SK-N-SH treated with all-trans-retinoic acid at 6 μM for 48 hours (cell line): ENCODE measurements around the gene MRPL12.
A peak's percentile ranks its signal among the peaks of the same experiment; 100 is the strongest.

Source experiments
- ATAC-seq: fragments of 200-7000 bp; cut with Tn5 transposase; 3 replicates; pipeline ENCODE4 v1.9.1; 2020; ENCODE audit warnings: mild to moderate bottlenecking, moderate library complexity
- ARNTL ChIP-seq: fragments of 450-650 bp; formaldehyde crosslinking; IDR thresholded peaks from 2 replicates; pipeline ENCODE4 v1.5.0; 2020; ENCODE audit warnings: low read depth, mild to moderate bottlenecking, moderate library complexity, borderline replicate concordance
- BACH2 ChIP-seq: fragments of 250-450 bp; sonication (Bioruptor Pico); IDR thresholded peaks from 2 replicates; pipeline ENCODE4 v1.9.0; 2021; ENCODE audit warnings: mild to moderate bottlenecking, borderline replicate concordance
- CREB5 ChIP-seq: fragments of 250-450 bp; sonication (Bioruptor Pico); IDR thresholded peaks from 2 replicates; pipeline ENCODE4 v1.5.1; 2020; ENCODE audit warnings: low read depth, mild to moderate bottlenecking, moderate library complexity
- CSDC2 ChIP-seq: fragments of 250-450 bp; sonication (Bioruptor Pico); IDR thresholded peaks from 2 replicates; pipeline ENCODE4 v1.5.0; 2020; ENCODE audit warnings: mild to moderate bottlenecking, moderate library complexity
- ESRRG ChIP-seq: fragments of 250-450 bp; sonication (Bioruptor Pico); IDR thresholded peaks from 2 replicates; pipeline ENCODE4 v1.6.1; 2021; ENCODE audit warnings: mild to moderate bottlenecking
- GLIS3 ChIP-seq: fragments of 250-450 bp; sonication (Bioruptor Pico); IDR thresholded peaks from 2 replicates; pipeline ENCODE4 v1.5.0; 2020; ENCODE audit warnings: mild to moderate bottlenecking, moderate library complexity
- ISL1 ChIP-seq: fragments of 250-450 bp; sonication (Bioruptor Pico); IDR thresholded peaks from 2 replicates; pipeline ENCODE4 v2.1.2; 2022; ENCODE audit warnings: mild to moderate bottlenecking, moderate library complexity
- OSR1 ChIP-seq: fragments of 250-450 bp; sonication (Bioruptor Pico); IDR thresholded peaks from 2 replicates; pipeline ENCODE4 v1.8.0; 2022; ENCODE audit warnings: moderate library complexity, mild to moderate bottlenecking, inconsistent platforms
- PATZ1 ChIP-seq: fragments of 250-450 bp; sonication (Bioruptor Pico); IDR thresholded peaks from 2 replicates; pipeline ENCODE4 v1.8.0; 2020; ENCODE audit warnings: mild to moderate bottlenecking, moderate library complexity, borderline replicate concordance
- PPARA ChIP-seq: fragments of 250-450 bp; sonication (Bioruptor Pico); IDR thresholded peaks from 2 replicates; pipeline ENCODE4 v1.5.0; 2020; ENCODE audit warnings: mild to moderate bottlenecking, borderline replicate concordance
- RARB ChIP-seq: fragments of 250-450 bp; sonication (Bioruptor Pico); IDR thresholded peaks from 2 replicates; pipeline ENCODE4 v1.8.0; 2021; ENCODE audit warnings: mild to moderate bottlenecking, moderate library complexity
- SNAI2 ChIP-seq: fragments of 250-450 bp; sonication (Bioruptor Pico); IDR thresholded peaks from 2 replicates; pipeline ENCODE4 v1.5.0; 2020; ENCODE audit warnings: mild to moderate bottlenecking, moderate library complexity
- TCF4 ChIP-seq: fragments of 250-450 bp; sonication (Bioruptor Pico); IDR thresholded peaks from 2 replicates; pipeline ENCODE4 v1.8.0; 2021; ENCODE audit warnings: mild to moderate bottlenecking, moderate library complexity, borderline replicate concordance
- TOX ChIP-seq: fragments of 250-450 bp; sonication (Bioruptor Pico); IDR thresholded peaks from 2 replicates; pipeline ENCODE4 v1.8.0; 2021; ENCODE audit warnings: mild to moderate bottlenecking, moderate library complexity, borderline replicate concordance
- TSHZ2 ChIP-seq: fragments of 250-450 bp; sonication (Bioruptor Pico); IDR thresholded peaks from 2 replicates; pipeline ENCODE4 v1.5.0; 2020; ENCODE audit warnings: mild to moderate bottlenecking, moderate library complexity
- ZC3H10 ChIP-seq: fragments of 250-450 bp; sonication (Bioruptor Pico); IDR thresholded peaks from 2 replicates; pipeline ENCODE4 v1.5.1; 2021; ENCODE audit warnings: mild to moderate bottlenecking, moderate library complexity
- ZFP3 ChIP-seq: fragments of 250-450 bp; sonication (Bioruptor Pico); IDR thresholded peaks from 2 replicates; pipeline ENCODE4 v1.5.0; 2020; ENCODE audit warnings: mild to moderate bottlenecking, moderate library complexity
- ZFP30 ChIP-seq: fragments of 450-650 bp; formaldehyde crosslinking; IDR thresholded peaks from 2 replicates; pipeline ENCODE4 v1.5.0; 2022; ENCODE audit warnings: mild to moderate bottlenecking, moderate library complexity
- ZNF565 ChIP-seq: fragments of 450-650 bp; formaldehyde crosslinking; conservative IDR thresholded peaks from 2 replicates; pipeline ENCODE4 v1.5.0; 2020; ENCODE audit warnings: low read depth, mild to moderate bottlenecking, moderate library complexity
- ZNF70 ChIP-seq: fragments of 450-650 bp; formaldehyde crosslinking; IDR thresholded peaks from 2 replicates; pipeline ENCODE4 v1.5.0; 2020; ENCODE audit warnings: mild to moderate bottlenecking, moderate library complexity
- ZNF8 ChIP-seq: fragments of 450-650 bp; formaldehyde crosslinking; IDR thresholded peaks from 2 replicates; pipeline ENCODE4 v1.5.0; 2020; ENCODE audit warnings: mild to moderate bottlenecking, moderate library complexity
- TF ChIP-seq, protein P1 (sequence below): fragments of 250-450 bp; sonication (Bioruptor Pico); IDR thresholded peaks from 2 replicates; pipeline ENCODE4 v1.5.1; 2021; ENCODE audit warnings: mild to moderate bottlenecking, moderate library complexity
- TF ChIP-seq, protein P2 (sequence below): fragments of 250-450 bp; sonication (Bioruptor Pico); IDR thresholded peaks from 2 replicates; pipeline ENCODE4 v1.8.0; 2021; ENCODE audit warnings: low read depth, mild to moderate bottlenecking, moderate library complexity, borderline replicate concordance

The MRPL12 gene

DNA sequence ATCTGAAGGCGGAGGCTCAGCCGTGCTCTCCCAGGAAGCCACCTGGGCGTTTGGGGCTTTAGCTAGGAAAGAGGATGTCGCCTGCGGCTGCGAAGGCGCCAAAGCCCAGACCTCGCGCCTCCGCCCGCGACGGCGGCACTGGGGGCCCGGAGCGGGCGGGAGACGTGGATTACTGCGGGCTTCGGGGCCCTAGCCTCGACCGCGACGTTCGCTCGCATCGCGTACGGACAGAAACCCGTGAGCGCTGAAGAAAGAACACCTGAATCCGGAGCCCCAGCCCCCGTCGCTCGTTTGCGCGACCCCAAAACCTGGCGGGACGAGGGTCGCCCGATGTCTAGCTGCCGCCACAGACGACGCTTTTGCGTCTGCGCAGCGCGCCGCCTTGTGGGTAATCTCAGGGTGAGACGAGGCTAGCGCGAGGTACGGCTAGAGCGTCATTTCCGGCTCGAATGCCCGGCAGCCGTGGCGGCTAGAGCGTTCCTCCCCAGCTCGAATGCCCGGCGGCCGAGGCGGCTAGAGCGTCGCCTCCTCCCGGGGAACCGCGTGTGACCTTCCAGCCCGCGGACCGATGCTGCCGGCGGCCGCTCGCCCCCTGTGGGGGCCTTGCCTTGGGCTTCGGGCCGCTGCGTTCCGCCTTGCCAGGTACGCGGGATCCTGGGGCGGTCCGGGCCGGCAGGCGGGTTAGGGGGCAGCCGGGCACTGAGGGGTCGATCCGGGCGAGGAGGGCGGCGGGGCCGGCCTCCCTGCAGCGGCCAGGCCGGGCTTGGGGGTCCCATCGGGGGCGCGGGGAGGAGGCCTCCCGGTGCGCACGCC is at the start of gene MRPL12:
TSS of gene MRPL12 (plus strand) at position 434 of the 813 bp plus-strand sequence. CDS start at position 569, 135 bp downstream.
- no peak for TF ChIP-seq BACH2 (CRISPR knock-in tag)
- TF ChIP-seq ISL1 (CRISPR knock-in tag): no peak
- peak; percentile 19; the same call in 1 of the 2 replicates for TF ChIP-seq ZFP30 (CRISPR knock-in tag)
- TF ChIP-seq PATZ1 (CRISPR knock-in tag): peak; percentile 52; the same call in 1 of the 2 replicates
- TF ChIP-seq PPARA (CRISPR knock-in tag): no peak
- TF ChIP-seq GLIS3 (CRISPR knock-in tag): peak; percentile 16; the same call in 1 of the 2 replicates
- TF ChIP-seq ZNF8 (CRISPR knock-in tag): no peak
- TF ChIP-seq TOX: 0 out of 2 replicates have a peak, but pooled peaks have one; percentile 2
- no peak for TF ChIP-seq TCF4 (CRISPR knock-in tag)
- TF ChIP-seq SNAI2: no peak
- peak; percentile 70; the same call in 1 of the 2 replicates for TF ChIP-seq ZNF565 (CRISPR knock-in tag)
- no peak for TF ChIP-seq ZC3H10 (CRISPR knock-in tag)
- TF ChIP-seq OSR1 (CRISPR knock-in tag): no peak
- TF ChIP-seq, protein P1, sequence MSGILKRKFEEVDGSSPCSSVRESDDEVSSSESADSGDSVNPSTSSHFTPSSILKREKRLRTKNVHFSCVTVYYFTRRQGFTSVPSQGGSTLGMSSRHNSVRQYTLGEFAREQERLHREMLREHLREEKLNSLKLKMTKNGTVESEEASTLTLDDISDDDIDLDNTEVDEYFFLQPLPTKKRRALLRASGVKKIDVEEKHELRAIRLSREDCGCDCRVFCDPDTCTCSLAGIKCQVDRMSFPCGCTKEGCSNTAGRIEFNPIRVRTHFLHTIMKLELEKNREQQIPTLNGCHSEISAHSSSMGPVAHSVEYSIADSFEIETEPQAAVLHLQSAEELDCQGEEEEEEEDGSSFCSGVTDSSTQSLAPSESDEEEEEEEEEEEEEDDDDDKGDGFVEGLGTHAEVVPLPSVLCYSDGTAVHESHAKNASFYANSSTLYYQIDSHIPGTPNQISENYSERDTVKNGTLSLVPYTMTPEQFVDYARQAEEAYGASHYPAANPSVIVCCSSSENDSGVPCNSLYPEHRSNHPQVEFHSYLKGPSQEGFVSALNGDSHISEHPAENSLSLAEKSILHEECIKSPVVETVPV (CRISPR knock-in tag): no peak
- no peak for TF ChIP-seq ARNTL (CRISPR knock-in tag)
- TF ChIP-seq ZNF70 (CRISPR knock-in tag): no peak
- TF ChIP-seq CSDC2: peak; percentile 10; the same call in 1 of the 2 replicates
- no peak for TF ChIP-seq RARB (CRISPR knock-in tag)
- TF ChIP-seq ESRRG: 0 out of 2 replicates have a peak, but pooled peaks have one; percentile 47
- no peak for TF ChIP-seq CREB5 (CRISPR knock-in tag)
- TF ChIP-seq, protein P2, sequence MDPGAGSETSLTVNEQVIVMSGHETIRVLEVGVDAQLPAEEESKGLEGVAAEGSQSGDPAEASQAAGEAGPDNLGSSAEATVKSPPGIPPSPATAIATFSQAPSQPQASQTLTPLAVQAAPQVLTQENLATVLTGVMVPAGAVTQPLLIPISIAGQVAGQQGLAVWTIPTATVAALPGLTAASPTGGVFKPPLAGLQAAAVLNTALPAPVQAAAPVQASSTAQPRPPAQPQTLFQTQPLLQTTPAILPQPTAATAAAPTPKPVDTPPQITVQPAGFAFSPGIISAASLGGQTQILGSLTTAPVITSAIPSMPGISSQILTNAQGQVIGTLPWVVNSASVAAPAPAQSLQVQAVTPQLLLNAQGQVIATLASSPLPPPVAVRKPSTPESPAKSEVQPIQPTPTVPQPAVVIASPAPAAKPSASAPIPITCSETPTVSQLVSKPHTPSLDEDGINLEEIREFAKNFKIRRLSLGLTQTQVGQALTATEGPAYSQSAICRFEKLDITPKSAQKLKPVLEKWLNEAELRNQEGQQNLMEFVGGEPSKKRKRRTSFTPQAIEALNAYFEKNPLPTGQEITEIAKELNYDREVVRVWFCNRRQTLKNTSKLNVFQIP: peak; percentile 62; the same call in 1 of the 2 replicates
- peak; percentile 51; the same call in 1 of the 2 replicates for TF ChIP-seq ZFP3
- no peak for TF ChIP-seq TSHZ2 (CRISPR knock-in tag)
- ATAC-seq: peak; percentile 90
